WTC11 (cell line): ENCODE data around the gene CD74. TPM values are rescaled to one million over a fixed set of nuclear protein-coding genes. Genes with fewer than 3 reads are reported as not detected.

Source experiments
- ATAC-seq: fragments of 200-7000 bp; cut with Tn5 transposase; 2 replicates; pipeline ENCODE4 v1.10.0; 2021; ENCODE audit warnings: mild to moderate bottlenecking, moderate library complexity
- CTCF ChIA-PET: fragments of 300-600 bp; sonication (Branson Sonifier 250); formaldehyde crosslinking; loops from one replicate; lab custom pipeline; 2021; ENCODE audit warnings: antibody characterized with exemption; lab: Charles Lee
- POLR2A ChIA-PET: fragments of 350-600 bp; sonication (Branson Sonifier 250); formaldehyde crosslinking; loops from one replicate; lab custom pipeline; 2021; ENCODE audit warnings: antibody characterized with exemption; lab: Charles Lee
- DNase-seq: peaks from one replicate; pipeline ENCODE4 v3.0.0; 2021; ENCODE audit warnings: low spot score
- H3K27ac Mint-ChIP-seq: 2 replicates; pipeline ENCODE4 v1.8.0; 2021; ENCODE audit warnings: mixed read lengths
- H3K27me3 Mint-ChIP-seq: 2 replicates; pipeline ENCODE4 v1.8.0; 2021; ENCODE audit warnings: low read depth, mild to moderate bottlenecking, moderate library complexity, mixed read lengths
- H3K36me3 Mint-ChIP-seq: 2 replicates; pipeline ENCODE4 v1.8.0; 2021; ENCODE audit warnings: mixed read lengths
- H3K4me1 Mint-ChIP-seq: 2 replicates; pipeline ENCODE4 v1.8.0; 2022; ENCODE audit warnings: mixed read lengths
- H3K4me3 Mint-ChIP-seq: 2 replicates; pipeline ENCODE4 v1.8.0; 2021; ENCODE audit warnings: mild to moderate bottlenecking, moderate library complexity, mixed read lengths
- H3K9me3 Mint-ChIP-seq: 2 replicates; pipeline ENCODE4 v1.8.0; 2021; ENCODE audit warnings: mixed read lengths
- AR ChIP-seq: fragments of 250-450 bp; sonication (Bioruptor Pico); IDR thresholded peaks from 2 replicates; pipeline ENCODE4 v1.9.0; 2021; ENCODE audit warnings: mild to moderate bottlenecking
- ETV6 ChIP-seq: sonication (generic); formaldehyde crosslinking; IDR thresholded peaks from 2 replicates; pipeline ENCODE4 v1.8.1; 2022; ENCODE audit warnings: mild to moderate bottlenecking, missing genetic modification reagents
- GRHL2 ChIP-seq: fragments of 250-450 bp; sonication (Bioruptor Pico); IDR thresholded peaks from 2 replicates; pipeline ENCODE4 v1.8.0; 2022; ENCODE audit warnings: mild to moderate bottlenecking, moderate library complexity; ENCODE audit not compliant: insufficient replicate concordance, severe bottlenecking
- GTF2I ChIP-seq: fragments of 250-450 bp; sonication (Bioruptor Pico); conservative IDR thresholded peaks from 2 replicates; pipeline ENCODE4 v1.4.0; 2021; ENCODE audit warnings: mild to moderate bottlenecking
- MYBL2 ChIP-seq: sonication (generic); formaldehyde crosslinking; IDR thresholded peaks from 2 replicates; pipeline ENCODE4 v1.8.1; 2023; ENCODE audit warnings: mild to moderate bottlenecking, moderate library complexity, missing genetic modification reagents
- NFATC4 ChIP-seq: fragments of 250-450 bp; sonication (Bioruptor Pico); IDR thresholded peaks from 2 replicates; pipeline ENCODE4 v1.9.0; 2021; ENCODE audit warnings: mild to moderate bottlenecking
- ZNF532 ChIP-seq: fragments of 250-450 bp; sonication (Bioruptor Pico); IDR thresholded peaks from 2 replicates; pipeline ENCODE4 v1.9.0; 2021; ENCODE audit warnings: mild to moderate bottlenecking, borderline replicate concordance
- total RNA-seq: library from RNA; stranded (reverse); gene quantifications from 3 replicates; pipeline ENCODE4 v1.2.3, GENCODE V29; 2021
- TF ChIP-seq, protein P1 (sequence below): sonication (generic); formaldehyde crosslinking; IDR thresholded peaks from 2 replicates; pipeline ENCODE4 v1.8.0; 2022; ENCODE audit warnings: missing genetic modification reagents
- TF ChIP-seq, protein P2 (sequence below): sonication (generic); formaldehyde crosslinking; IDR thresholded peaks from 2 replicates; pipeline ENCODE4 v1.8.1; 2023; ENCODE audit warnings: mild to moderate bottlenecking, moderate library complexity, missing genetic modification reagents

Gene CD74
- total RNA-seq, 1 experiment from 2014 or later, result 28.2 TPM

GRCh38 chr5:150442699-150443080 lies 30.0 kb upstream of the CD74 start (continued):
- TF ChIP-seq, protein P1, sequence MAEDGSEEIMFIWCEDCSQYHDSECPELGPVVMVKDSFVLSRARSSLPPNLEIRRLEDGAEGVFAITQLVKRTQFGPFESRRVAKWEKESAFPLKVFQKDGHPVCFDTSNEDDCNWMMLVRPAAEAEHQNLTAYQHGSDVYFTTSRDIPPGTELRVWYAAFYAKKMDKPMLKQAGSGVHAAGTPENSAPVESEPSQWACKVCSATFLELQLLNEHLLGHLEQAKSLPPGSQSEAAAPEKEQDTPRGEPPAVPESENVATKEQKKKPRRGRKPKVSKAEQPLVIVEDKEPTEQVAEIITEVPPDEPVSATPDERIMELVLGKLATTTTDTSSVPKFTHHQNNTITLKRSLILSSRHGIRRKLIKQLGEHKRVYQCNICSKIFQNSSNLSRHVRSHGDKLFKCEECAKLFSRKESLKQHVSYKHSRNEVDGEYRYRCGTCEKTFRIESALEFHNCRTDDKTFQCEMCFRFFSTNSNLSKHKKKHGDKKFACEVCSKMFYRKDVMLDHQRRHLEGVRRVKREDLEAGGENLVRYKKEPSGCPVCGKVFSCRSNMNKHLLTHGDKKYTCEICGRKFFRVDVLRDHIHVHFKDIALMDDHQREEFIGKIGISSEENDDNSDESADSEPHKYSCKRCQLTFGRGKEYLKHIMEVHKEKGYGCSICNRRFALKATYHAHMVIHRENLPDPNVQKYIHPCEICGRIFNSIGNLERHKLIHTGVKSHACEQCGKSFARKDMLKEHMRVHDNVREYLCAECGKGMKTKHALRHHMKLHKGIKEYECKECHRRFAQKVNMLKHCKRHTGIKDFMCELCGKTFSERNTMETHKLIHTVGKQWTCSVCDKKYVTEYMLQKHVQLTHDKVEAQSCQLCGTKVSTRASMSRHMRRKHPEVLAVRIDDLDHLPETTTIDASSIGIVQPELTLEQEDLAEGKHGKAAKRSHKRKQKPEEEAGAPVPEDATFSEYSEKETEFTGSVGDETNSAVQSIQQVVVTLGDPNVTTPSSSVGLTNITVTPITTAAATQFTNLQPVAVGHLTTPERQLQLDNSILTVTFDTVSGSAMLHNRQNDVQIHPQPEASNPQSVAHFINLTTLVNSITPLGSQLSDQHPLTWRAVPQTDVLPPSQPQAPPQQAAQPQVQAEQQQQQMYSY (CRISPR knock-in tag), result no peak
- TF ChIP-seq MYBL2 (CRISPR knock-in tag), result no peak
- peak; percentile 81; the same call in 1 of the 2 replicates for TF ChIP-seq GTF2I (CRISPR knock-in tag)
- TF ChIP-seq NFATC4 (CRISPR knock-in tag), result peak; percentile 88; the same call in 1 of the 2 replicates
- TF ChIP-seq AR (CRISPR knock-in tag), result no peak; the same call in 1 of the 2 replicates
- peak; percentile 32; the same call in 1 of the 2 replicates for TF ChIP-seq ZNF532

- Mint-ChIP-seq H3K27me3 (no peaks in the 10 kb centered on the region), H3K9me3 (no peaks in the 10 kb centered on the region), H3K4me1 (peaks cover 34% of the 10 kb centered on the region), H3K4me3 (no peak overlapping the region), H3K27ac (peak overlapping the region; percentile 82), H3K36me3 (peaks cover 39% of the 10 kb centered on the region)
- ATAC-seq, result peak; percentile 55
- DNase-seq, result no peak
- TF ChIP-seq ETV6 (CRISPR knock-in tag), result 0 out of 2 replicates have a peak, but pooled peaks have one; percentile 31
- TF ChIP-seq, protein P2, sequence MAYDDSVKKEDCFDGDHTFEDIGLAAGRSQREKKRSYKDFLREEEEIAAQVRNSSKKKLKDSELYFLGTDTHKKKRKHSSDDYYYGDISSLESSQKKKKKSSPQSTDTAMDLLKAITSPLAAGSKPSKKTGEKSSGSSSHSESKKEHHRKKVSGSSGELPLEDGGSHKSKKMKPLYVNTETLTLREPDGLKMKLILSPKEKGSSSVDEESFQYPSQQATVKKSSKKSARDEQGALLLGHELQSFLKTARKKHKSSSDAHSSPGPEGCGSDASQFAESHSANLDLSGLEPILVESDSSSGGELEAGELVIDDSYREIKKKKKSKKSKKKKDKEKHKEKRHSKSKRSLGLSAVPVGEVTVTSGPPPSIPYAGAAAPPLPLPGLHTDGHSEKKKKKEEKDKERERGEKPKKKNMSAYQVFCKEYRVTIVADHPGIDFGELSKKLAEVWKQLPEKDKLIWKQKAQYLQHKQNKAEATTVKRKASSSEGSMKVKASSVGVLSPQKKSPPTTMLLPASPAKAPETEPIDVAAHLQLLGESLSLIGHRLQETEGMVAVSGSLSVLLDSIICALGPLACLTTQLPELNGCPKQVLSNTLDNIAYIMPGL (CRISPR knock-in tag), result no peak
- TF ChIP-seq GRHL2, result no peak
- ChIA-PET CTCF (interaction anchor here (0.9 to 2.4 kb wide), 4 partner anchors 8 to 103 kb away, joined by 3 to 12 read pairs (median 4); no protein-coding TSS in a partner anchor), POLR2A (interaction anchor here (0.7 to 1.6 kb wide), 3 partner anchors 15 to 32 kb away, joined by 3 to 6 read pairs (median 3); no protein-coding TSS in a partner anchor)
These were observed 29.3 kb upstream of the CD74 start for GRCh38 chr5:150441813-150442698.
